Measurements from ENCODE around the gene TMEM240. TPM values are rescaled to one million over a fixed set of nuclear protein-coding genes. Genes with fewer than 3 reads are reported as not detected.
A peak's percentile ranks its signal among the peaks of the same experiment; 100 is the strongest.
"Not testable (repeated sequence)": the region's sequence is repeated elsewhere in the genome, so short reads cannot be mapped to it uniquely, and the experiment has no call there.

Gene TMEM240
- total and polyA plus RNA-seq, 10 of the 15 experiments (the other 5 are each of a cell fraction or from before 2014, with no cell fraction given): 0.17 to 0.49 TPM; not detected in 8

GRCh38 chr1:1526476-1526875 lies 13.9 kb downstream of the TMEM240 start:
- H3K9ac ChIP-seq (ENCODE audit: control insufficient read depth, insufficient read depth, low read length); H2AFZ ChIP-seq (ENCODE audit: control insufficient read depth, low read depth, low read length); RAD21 ChIA-PET (ENCODE audit: unreplicated experiment); SMC1A ChIA-PET (ENCODE audit: uncharacterized antibody, unreplicated experiment); H3K9me3 ChIP-seq (replicated peaks; ENCODE audit: control insufficient read depth, insufficient read depth, low read length); intact Hi-C loops (cut with micrococcal nuclease; ENCODE audit: unreplicated experiment); CTCF ChIA-PET; H3K27me3 ChIP-seq (replicated peaks in 1 of 2; ENCODE audit: control insufficient read depth in 2 of 2, insufficient read depth in 2 of 2, low read length in 1 of 2); H3K4me2 ChIP-seq (ENCODE audit: control insufficient read depth, insufficient read depth); POLR2A ChIA-PET; H3K79me2 ChIP-seq (ENCODE audit: control insufficient read depth, insufficient read depth, low read length); H3K4me1 ChIP-seq (ENCODE audit: control insufficient read depth, insufficient read depth, low read length); in situ Hi-C loops (cut with MboI); ATAC-seq; DNase-seq (ENCODE audit: low read depth, low spot score); H4K20me1 ChIP-seq (ENCODE audit: control insufficient read depth, insufficient read depth); H3K27ac ChIP-seq (ENCODE audit: control insufficient read depth, insufficient read depth); BruUV-seq (replicated peaks); H3K4me3 ChIP-seq: not testable (repeated sequence)
- peak; percentile 27 for FAIRE-seq
- WGBS (ENCODE audit: insufficient coverage, insufficient replicate concordance, low lambda C conversion rate, missing lambda C conversion rate): 98% methylated on average over 11 of the region's 21 CpGs
- peaks cover 11 to 17% of the 10 kb centered on the region in 2 experiments for H3K36me3 ChIP-seq (ENCODE audit: control insufficient read depth in 2 of 2, insufficient read depth in 2 of 2, low read length in 1 of 2)

GRCh38 chr1:1524750-1525383 lies 15.6 kb downstream of the TMEM240 start:
- H3K4me2 ChIP-seq (ENCODE audit: control insufficient read depth, insufficient read depth); H4K20me1 ChIP-seq (ENCODE audit: control insufficient read depth, insufficient read depth); H2AFZ ChIP-seq (ENCODE audit: control insufficient read depth, low read depth, low read length); SMC1A ChIA-PET (ENCODE audit: uncharacterized antibody, unreplicated experiment); FAIRE-seq; H3K27ac ChIP-seq (ENCODE audit: control insufficient read depth, insufficient read depth); ATAC-seq; H3K79me2 ChIP-seq (ENCODE audit: control insufficient read depth, insufficient read depth, low read length); H3K27me3 ChIP-seq (replicated peaks in 1 of 2; ENCODE audit: control insufficient read depth in 2 of 2, insufficient read depth in 2 of 2, low read length in 1 of 2); in situ Hi-C loops (cut with MboI); RAD21 ChIA-PET (ENCODE audit: unreplicated experiment); DNase-seq (ENCODE audit: low read depth, low spot score); intact Hi-C loops (cut with micrococcal nuclease; ENCODE audit: unreplicated experiment); H3K4me1 ChIP-seq (ENCODE audit: control insufficient read depth, insufficient read depth, low read length); CTCF ChIA-PET; H3K4me3 ChIP-seq; H3K9ac ChIP-seq (ENCODE audit: control insufficient read depth, insufficient read depth, low read length); H3K9me3 ChIP-seq (replicated peaks; ENCODE audit: control insufficient read depth, insufficient read depth, low read length); BruUV-seq (replicated peaks): not testable (repeated sequence)
- POLR2A ChIA-PET: interaction anchor here (0.6 kb wide), 2 partner anchors 42 to 566 kb away, joined by 3 read pairs; no protein-coding TSS in a partner anchor
- WGBS (ENCODE audit: insufficient coverage, insufficient replicate concordance, low lambda C conversion rate, missing lambda C conversion rate): 94% methylated on average over 21 of the region's 30 CpGs
- peaks cover 10 to 21% of the 10 kb centered on the region in 2 experiments for H3K36me3 ChIP-seq (ENCODE audit: control insufficient read depth in 2 of 2, insufficient read depth in 2 of 2, low read length in 1 of 2)

- H3K4me3 ChIP-seq; CTCF ChIA-PET; POLR2A ChIA-PET; RAD21 ChIA-PET (ENCODE audit: unreplicated experiment); H3K27me3 ChIP-seq (replicated peaks in 1 of 2; ENCODE audit: control insufficient read depth in 2 of 2, insufficient read depth in 2 of 2, low read length in 1 of 2); FAIRE-seq; BruUV-seq (replicated peaks); H3K27ac ChIP-seq (ENCODE audit: control insufficient read depth, insufficient read depth); H3K79me2 ChIP-seq (ENCODE audit: control insufficient read depth, insufficient read depth, low read length); intact Hi-C loops (cut with micrococcal nuclease; ENCODE audit: unreplicated experiment); H3K9ac ChIP-seq (ENCODE audit: control insufficient read depth, insufficient read depth, low read length); H3K4me1 ChIP-seq (ENCODE audit: control insufficient read depth, insufficient read depth, low read length); H4K20me1 ChIP-seq (ENCODE audit: control insufficient read depth, insufficient read depth); ATAC-seq; H2AFZ ChIP-seq (ENCODE audit: control insufficient read depth, low read depth, low read length); in situ Hi-C loops (cut with MboI); DNase-seq (ENCODE audit: low read depth, low spot score); H3K4me2 ChIP-seq (ENCODE audit: control insufficient read depth, insufficient read depth); SMC1A ChIA-PET (ENCODE audit: uncharacterized antibody, unreplicated experiment); H3K9me3 ChIP-seq (replicated peaks; ENCODE audit: control insufficient read depth, insufficient read depth, low read length): not testable (repeated sequence)
- peaks cover 3 to 12% of the 10 kb centered on the region in 2 experiments; a peak in 3 of 4 replicates for H3K36me3 ChIP-seq (ENCODE audit: control insufficient read depth in 2 of 2, insufficient read depth in 2 of 2, low read length in 1 of 2)
- WGBS (ENCODE audit: insufficient coverage, insufficient replicate concordance, low lambda C conversion rate, missing lambda C conversion rate): 93% methylated on average over 15 of the region's 17 CpGs
Observed at GRCh38 chr1:1523651-1524050, 16.8 kb downstream of the TMEM240 start.

- H3K27me3 ChIP-seq (replicated peaks in 1 of 2; ENCODE audit: control insufficient read depth in 2 of 2, insufficient read depth in 2 of 2, low read length in 1 of 2); H3K79me2 ChIP-seq (ENCODE audit: control insufficient read depth, insufficient read depth, low read length); H4K20me1 ChIP-seq (ENCODE audit: control insufficient read depth, insufficient read depth); H3K27ac ChIP-seq (ENCODE audit: control insufficient read depth, insufficient read depth); BruUV-seq (replicated peaks); H3K9ac ChIP-seq (ENCODE audit: control insufficient read depth, insufficient read depth, low read length); SMC1A ChIA-PET (ENCODE audit: uncharacterized antibody, unreplicated experiment); H3K4me3 ChIP-seq; H3K4me2 ChIP-seq (ENCODE audit: control insufficient read depth, insufficient read depth); POLR2A ChIA-PET; DNase-seq (ENCODE audit: low read depth, low spot score); intact Hi-C loops (cut with micrococcal nuclease; ENCODE audit: unreplicated experiment); FAIRE-seq; H3K4me1 ChIP-seq (ENCODE audit: control insufficient read depth, insufficient read depth, low read length); H2AFZ ChIP-seq (ENCODE audit: control insufficient read depth, low read depth, low read length); CTCF ChIA-PET; H3K9me3 ChIP-seq (replicated peaks; ENCODE audit: control insufficient read depth, insufficient read depth, low read length); RAD21 ChIA-PET (ENCODE audit: unreplicated experiment); in situ Hi-C loops (cut with MboI); ATAC-seq: not testable (repeated sequence)
- H3K36me3 ChIP-seq (ENCODE audit: control insufficient read depth in 2 of 2, insufficient read depth in 2 of 2, low read length in 1 of 2): peaks cover 3 to 13% of the 10 kb centered on the region in 2 experiments; a peak in 3 of 4 replicates
- WGBS (ENCODE audit: insufficient coverage, insufficient replicate concordance, low lambda C conversion rate, missing lambda C conversion rate): 96% methylated on average over 29 of the region's 31 CpGs
Observed at GRCh38 chr1:1523226-1523625, 17.2 kb downstream of the TMEM240 start.

Measured in GM12878 (cell line).